ENCODE measurements around the gene ABHD13. TPM values are rescaled to one million over a fixed set of nuclear protein-coding genes. Genes with fewer than 3 reads are reported as not detected.

ABHD13 gene
- total RNA-seq, 1 experiment from 2014 or later = 3.4 TPM

- CTCF ChIA-PET = no interaction called here
- Mint-ChIP-seq H3K9me3 (ENCODE audit: low read depth, unreplicated experiment) (no peaks in the 10 kb centered on the region), H3K36me3 (ENCODE audit: insufficient read depth, unreplicated experiment) (no peaks in the 10 kb centered on the region), H3K4me3 (ENCODE audit: low read depth, unreplicated experiment) (no peak overlapping the region), H3K27ac (ENCODE audit: unreplicated experiment) (no peak overlapping the region), H3K27me3 (ENCODE audit: unreplicated experiment) (no peaks in the 10 kb centered on the region), H3K4me1 (ENCODE audit: low read depth, unreplicated experiment) (no peaks in the 10 kb centered on the region)
- TF ChIP-seq CTCF (IDR thresholded peaks at IDR 0.05; ENCODE audit: unreplicated experiment) = no peak
- no peak for DNase-seq
- intact Hi-C loops (cut with micrococcal nuclease; ENCODE audit: unreplicated experiment) = no loop called here
- no TSS peak for BruUV-seq (replicated peaks)
Observed at GRCh38 chr13:108182652-108183051, 35.5 kb upstream of the ABHD13 start.

- no peak for DNase-seq
- CTCF ChIA-PET = no interaction called here
- H3K36me3 Mint-ChIP-seq (ENCODE audit: insufficient read depth, unreplicated experiment) = no peaks in the 10 kb centered on the region
- intact Hi-C loops (cut with micrococcal nuclease; ENCODE audit: unreplicated experiment) = no loop called here
- no peaks in the 10 kb centered on the region for H3K4me1 Mint-ChIP-seq (ENCODE audit: low read depth, unreplicated experiment)
- no peaks in the 10 kb centered on the region for H3K9me3 Mint-ChIP-seq (ENCODE audit: low read depth, unreplicated experiment)
- H3K4me3 Mint-ChIP-seq (ENCODE audit: low read depth, unreplicated experiment) = no peak overlapping the region
- H3K27ac Mint-ChIP-seq (ENCODE audit: unreplicated experiment) = no peak overlapping the region
- no TSS peak for BruUV-seq (replicated peaks)
- no peaks in the 10 kb centered on the region for H3K27me3 Mint-ChIP-seq (ENCODE audit: unreplicated experiment)
- TF ChIP-seq CTCF (IDR thresholded peaks at IDR 0.05; ENCODE audit: unreplicated experiment) = no peak
Observed at GRCh38 chr13:108185223-108185622, 33.0 kb upstream of the ABHD13 start.

- intact Hi-C loops (cut with micrococcal nuclease; ENCODE audit: unreplicated experiment) = no loop called here
- Mint-ChIP-seq H3K4me3 (ENCODE audit: low read depth, unreplicated experiment) (no peak overlapping the region), H3K4me1 (ENCODE audit: low read depth, unreplicated experiment) (peaks cover 8% of the 10 kb centered on the region), H3K27me3 (ENCODE audit: unreplicated experiment) (no peaks in the 10 kb centered on the region), H3K9me3 (ENCODE audit: low read depth, unreplicated experiment) (no peaks in the 10 kb centered on the region), H3K27ac (ENCODE audit: unreplicated experiment) (no peak overlapping the region), H3K36me3 (ENCODE audit: insufficient read depth, unreplicated experiment) (no peaks in the 10 kb centered on the region)
- CTCF ChIA-PET = no interaction called here
- no peak for TF ChIP-seq CTCF (IDR thresholded peaks at IDR 0.05; ENCODE audit: unreplicated experiment)
- no TSS peak for BruUV-seq (replicated peaks)
- no peak for DNase-seq
Observed at GRCh38 chr13:108188260-108188659, 29.9 kb upstream of the ABHD13 start.

GRCh38 chr13:108190897-108191296 is 27.3 kb upstream of the ABHD13 start:
- CTCF ChIA-PET = no interaction called here
- Mint-ChIP-seq H3K4me1 (ENCODE audit: low read depth, unreplicated experiment) (peaks cover 8% of the 10 kb centered on the region), H3K36me3 (ENCODE audit: insufficient read depth, unreplicated experiment) (no peaks in the 10 kb centered on the region), H3K27ac (ENCODE audit: unreplicated experiment) (no peak overlapping the region), H3K27me3 (ENCODE audit: unreplicated experiment) (no peaks in the 10 kb centered on the region), H3K9me3 (ENCODE audit: low read depth, unreplicated experiment) (no peaks in the 10 kb centered on the region), H3K4me3 (ENCODE audit: low read depth, unreplicated experiment) (no peak overlapping the region)
- intact Hi-C loops (cut with micrococcal nuclease; ENCODE audit: unreplicated experiment) = no loop called here
- TF ChIP-seq CTCF (IDR thresholded peaks at IDR 0.05; ENCODE audit: unreplicated experiment) = no peak
- no peak for DNase-seq
- BruUV-seq (replicated peaks) = no TSS peak

- intact Hi-C loops (cut with micrococcal nuclease; ENCODE audit: unreplicated experiment) = no loop called here
- no peak for DNase-seq
- CTCF ChIA-PET = no interaction called here
- Mint-ChIP-seq H3K4me1 (ENCODE audit: low read depth, unreplicated experiment) (peaks cover 8% of the 10 kb centered on the region), H3K36me3 (ENCODE audit: insufficient read depth, unreplicated experiment) (no peaks in the 10 kb centered on the region), H3K9me3 (ENCODE audit: low read depth, unreplicated experiment) (no peaks in the 10 kb centered on the region), H3K27me3 (ENCODE audit: unreplicated experiment) (no peaks in the 10 kb centered on the region), H3K4me3 (ENCODE audit: low read depth, unreplicated experiment) (no peak overlapping the region), H3K27ac (ENCODE audit: unreplicated experiment) (no peak overlapping the region)
- TF ChIP-seq CTCF (IDR thresholded peaks at IDR 0.05; ENCODE audit: unreplicated experiment) = no peak
- BruUV-seq (replicated peaks) = no TSS peak
Observed at GRCh38 chr13:108193806-108194205, 24.4 kb upstream of the ABHD13 start.
